Tibial nerve (tissue), 4 donors: ENCODE measurements around the gene SHROOM3. TPM values are rescaled to one million over a fixed set of nuclear protein-coding genes. Genes with fewer than 3 reads are reported as not detected.

Experiments used
- DNase-seq, 2 donors: peaks; one replicate each; pipeline ENCODE4 v3.0.0-alpha.2; 2019; ENCODE audit warnings: low spot score in 2 of 2
- H3K27ac ChIP-seq, 4 donors: fragments of 200-600 bp; sonication (generic) in 3 of 4; one replicate each; pipeline ENCODE4 v1.5.1; 2017 to 2019; ENCODE audit warnings: mild to moderate bottlenecking in 1 of 4
- H3K27me3 ChIP-seq, 2 donors: fragments of 200-600 bp; sonication (generic) in 1 of 2; one replicate each; pipeline versions ENCODE4 v1.5.1 to v1.6.0; 2017 to 2019
- H3K36me3 ChIP-seq, 3 donors: fragments of 200-600 bp; sonication (generic); one replicate each; pipeline ENCODE4 v1.5.1; 2018 to 2019
- H3K4me1 ChIP-seq, 4 donors: fragments of 200-600 bp; sonication (generic) in 3 of 4; one replicate each; pipeline ENCODE4 v1.5.1; 2017 to 2019
- H3K4me3 ChIP-seq, 4 donors: fragments of 200-600 bp; sonication (generic) in 3 of 4; one replicate each; pipeline ENCODE4 v1.5.1; 2017 to 2019; ENCODE audit warnings: mild to moderate bottlenecking in 1 of 4, moderate library complexity in 1 of 4
- H3K9me3 ChIP-seq, 4 donors: fragments of 200-600 bp; sonication (generic) in 3 of 4; one replicate each; pipeline ENCODE4 v1.5.1; 2017 to 2019
- EP300 ChIP-seq, 2 donors: sonication (generic); formaldehyde crosslinking; IDR thresholded peaks; one replicate each; pipeline ENCODE4 v1.6.1; 2017; ENCODE audit warnings: antibody characterized with exemption in 2 of 2, mild to moderate bottlenecking in 1 of 2
- POLR2A ChIP-seq, 2 donors: fragments of 450-650 bp; IDR thresholded peaks; one replicate each; pipeline ENCODE4 v1.6.1; 2017; ENCODE audit warnings: antibody characterized with exemption in 2 of 2, mild to moderate bottlenecking in 2 of 2, moderate library complexity in 2 of 2
- WGBS, 2 donors: methylation state at CpG; one replicate each; pipeline ENCODE4 v1.1.5; 2018; 5-methylcytosine and 5-hydroxymethylcytosine counted together
- total RNA-seq, 4 donors: library from RNA; depleted of rRNA; stranded (reverse); fragments of >200 nt; gene quantifications; one replicate each; pipeline ENCODE4 v1.1.0, GENCODE V29; 2016
- TF ChIP-seq, protein P1 (sequence below), 5 experiments: fragments of 200-600 bp in 3 of 5; fragments of 450-650 bp in 2 of 5; sonication (generic) in 3 of 5; IDR thresholded peaks; one replicate each; pipeline ENCODE4 v1.5.1; 2016 to 2019; ENCODE audit warnings: antibody characterized with exemption in 5 of 5, mild to moderate bottlenecking in 3 of 5, moderate library complexity in 2 of 5

SHROOM3 gene
- total RNA-seq, 4 donors from 2014 or later, result 28.0 to 49.8 (median 37.9) TPM

DNA sequence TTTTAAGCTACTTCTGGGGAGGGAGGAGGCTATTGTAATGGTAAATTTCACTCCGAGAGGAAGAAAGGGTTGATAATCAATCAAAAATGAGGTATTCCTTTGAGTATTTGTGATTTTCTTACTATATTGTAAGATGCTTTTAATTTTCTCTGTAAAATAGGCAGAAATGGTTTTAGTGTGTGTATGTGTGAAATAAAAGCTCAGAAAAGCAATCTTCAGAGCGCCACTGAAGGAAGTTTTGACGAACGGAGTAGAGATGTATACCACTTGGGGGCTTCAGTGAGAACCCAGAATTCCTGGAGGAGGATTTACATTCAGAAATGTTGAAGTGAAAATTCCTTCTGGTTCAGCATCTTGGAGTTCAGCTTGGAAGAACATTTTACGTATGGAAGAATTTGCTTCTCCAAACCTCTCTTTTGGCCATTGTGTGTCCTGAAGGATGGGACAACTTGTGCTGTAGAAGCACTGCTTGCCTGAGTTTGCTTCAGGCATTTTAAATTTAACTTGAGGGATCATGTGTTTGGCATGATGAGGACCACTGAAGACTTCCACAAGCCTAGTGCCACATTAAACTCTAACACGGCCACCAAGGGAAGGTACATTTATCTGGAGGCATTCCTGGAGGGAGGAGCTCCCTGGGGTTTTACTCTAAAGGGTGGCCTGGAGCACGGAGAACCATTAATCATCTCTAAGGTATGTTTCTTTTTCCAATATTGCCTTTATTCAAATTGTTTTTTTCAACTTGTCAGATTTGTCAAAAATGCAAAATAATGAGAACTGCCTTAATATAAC, 695 bp downstream of the SHROOM3 start:
- H3K27ac ChIP-seq, result peak overlapping the region in 2 of 4 donors; percentile 38 to 45
- H3K4me1 ChIP-seq, result peaks cover 0 to 16% (median 0%) of the 10 kb centered on the region in 4 donors
- TF ChIP-seq EP300 (IDR thresholded peaks at IDR 0.05), result no peak
- TF ChIP-seq, protein P1, sequence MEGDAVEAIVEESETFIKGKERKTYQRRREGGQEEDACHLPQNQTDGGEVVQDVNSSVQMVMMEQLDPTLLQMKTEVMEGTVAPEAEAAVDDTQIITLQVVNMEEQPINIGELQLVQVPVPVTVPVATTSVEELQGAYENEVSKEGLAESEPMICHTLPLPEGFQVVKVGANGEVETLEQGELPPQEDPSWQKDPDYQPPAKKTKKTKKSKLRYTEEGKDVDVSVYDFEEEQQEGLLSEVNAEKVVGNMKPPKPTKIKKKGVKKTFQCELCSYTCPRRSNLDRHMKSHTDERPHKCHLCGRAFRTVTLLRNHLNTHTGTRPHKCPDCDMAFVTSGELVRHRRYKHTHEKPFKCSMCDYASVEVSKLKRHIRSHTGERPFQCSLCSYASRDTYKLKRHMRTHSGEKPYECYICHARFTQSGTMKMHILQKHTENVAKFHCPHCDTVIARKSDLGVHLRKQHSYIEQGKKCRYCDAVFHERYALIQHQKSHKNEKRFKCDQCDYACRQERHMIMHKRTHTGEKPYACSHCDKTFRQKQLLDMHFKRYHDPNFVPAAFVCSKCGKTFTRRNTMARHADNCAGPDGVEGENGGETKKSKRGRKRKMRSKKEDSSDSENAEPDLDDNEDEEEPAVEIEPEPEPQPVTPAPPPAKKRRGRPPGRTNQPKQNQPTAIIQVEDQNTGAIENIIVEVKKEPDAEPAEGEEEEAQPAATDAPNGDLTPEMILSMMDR (IDR thresholded peaks at IDR 0.05), result no peak
- no peak for TF ChIP-seq POLR2A (IDR thresholded peaks at IDR 0.05)
- no peaks in the 10 kb centered on the region for H3K36me3 ChIP-seq
- H3K4me3 ChIP-seq, result peak overlapping the region; percentile 1 to 39 (median 17)
- 27 to 41% methylated on average over 7 of the region's 7 CpGs for WGBS, 2 donors
- H3K9me3 ChIP-seq, result no peaks in the 10 kb centered on the region
- H3K27me3 ChIP-seq, result no peaks in the 10 kb centered on the region
- no peak for DNase-seq

DNA sequence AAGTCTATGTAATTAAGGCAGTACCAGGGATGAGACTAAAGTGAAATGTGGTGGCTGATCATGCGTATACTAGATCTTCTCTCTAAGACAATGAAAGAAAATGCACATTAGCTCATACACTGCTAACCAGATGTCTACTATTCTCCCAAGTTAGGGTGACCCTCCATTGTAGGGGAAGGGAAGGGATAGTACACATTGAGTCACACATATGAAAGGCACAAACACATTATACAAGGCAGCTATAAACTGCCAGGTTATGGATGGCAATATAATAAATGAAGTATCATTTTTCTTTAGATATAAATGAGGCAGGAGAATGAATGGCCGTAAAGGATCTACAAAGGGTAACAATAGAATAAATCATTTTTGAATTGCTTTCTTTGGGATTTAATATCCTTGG, 4.5 kb downstream of the SHROOM3 start:
- Histone ChIP-seq H3K27ac (no peak overlapping the region), H3K27me3 (no peaks in the 10 kb centered on the region), H3K4me3 (no peak overlapping the region), H3K36me3 (no peaks in the 10 kb centered on the region), H3K9me3 (no peaks in the 10 kb centered on the region), H3K4me1 (peaks cover 0 to 16% (median 0%) of the 10 kb centered on the region in 4 donors)
- DNase-seq, result no peak
- 96 to 98% methylated on average over 2 of the region's 2 CpGs for WGBS, 2 donors
- TF ChIP-seq EP300 (IDR thresholded peaks at IDR 0.05) (no peak), POLR2A (IDR thresholded peaks at IDR 0.05) (no peak)
- TF ChIP-seq, protein P1 (IDR thresholded peaks at IDR 0.05), result no peak

DNA sequence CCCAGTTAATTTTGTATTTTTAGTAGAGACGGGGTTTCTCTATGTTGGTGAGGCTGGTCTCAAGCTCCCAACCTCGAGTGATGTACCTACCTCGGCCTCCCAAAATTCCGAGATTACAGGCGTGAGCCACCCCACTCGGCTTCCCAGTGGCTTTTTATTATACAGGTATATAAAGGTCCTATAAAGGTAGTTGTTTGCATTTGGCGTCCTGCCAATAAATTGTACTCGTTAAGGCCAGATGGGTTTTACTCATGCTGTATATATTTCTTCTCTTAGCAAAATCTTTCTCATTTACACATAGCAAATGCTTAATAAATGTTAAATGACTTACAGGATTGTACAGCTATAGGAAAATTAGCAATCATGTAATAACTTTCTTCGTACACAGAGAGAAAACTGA, 6.9 kb downstream of the SHROOM3 start:
- TF ChIP-seq, protein P1 (IDR thresholded peaks at IDR 0.05), result no peak
- TF ChIP-seq EP300 (IDR thresholded peaks at IDR 0.05) (no peak), POLR2A (IDR thresholded peaks at IDR 0.05) (no peak)
- Histone ChIP-seq H3K4me1 (peaks cover 0 to 3% (median 0%) of the 10 kb centered on the region in 4 donors), H3K27me3 (no peaks in the 10 kb centered on the region), H3K36me3 (no peaks in the 10 kb centered on the region), H3K27ac (no peak overlapping the region), H3K4me3 (no peak overlapping the region), H3K9me3 (no peaks in the 10 kb centered on the region)
- DNase-seq, result no peak
- 88 to 91% methylated on average over 9 of the region's 9 CpGs for WGBS, 2 donors

DNA sequence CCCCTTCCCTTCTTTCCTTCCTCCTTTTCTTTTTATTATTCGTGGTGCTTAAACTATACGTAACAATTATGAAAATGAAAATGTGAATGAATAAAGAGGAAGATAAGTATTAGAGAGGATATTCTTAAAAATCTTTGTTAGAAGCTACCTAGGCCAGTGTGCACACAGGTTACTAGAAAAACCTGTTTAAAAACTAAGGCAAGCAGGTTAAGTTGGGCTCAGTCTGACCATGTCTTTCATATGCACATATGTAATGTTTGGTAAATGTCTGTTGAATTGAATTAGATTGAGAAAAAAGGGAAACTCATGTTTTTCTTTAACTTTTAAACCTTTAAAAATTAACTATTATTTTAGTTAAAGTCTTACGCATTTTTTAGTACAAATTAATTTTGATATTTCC, 7.8 kb downstream of the SHROOM3 start:
- no peaks in the 10 kb centered on the region for H3K9me3 ChIP-seq
- WGBS, 2 donors, result 87 to 93% methylated on average over 3 of the region's 3 CpGs
- no peaks in the 10 kb centered on the region for H3K27me3 ChIP-seq
- H3K4me1 ChIP-seq, result peaks cover 0 to 13% (median 4%) of the 10 kb centered on the region in 4 donors
- DNase-seq, result no peak
- H3K27ac ChIP-seq, result no peak overlapping the region
- no peaks in the 10 kb centered on the region for H3K36me3 ChIP-seq
- H3K4me3 ChIP-seq, result no peak overlapping the region
- TF ChIP-seq EP300 (IDR thresholded peaks at IDR 0.05), result no peak
- TF ChIP-seq POLR2A (IDR thresholded peaks at IDR 0.05), result no peak
- TF ChIP-seq, protein P1 (IDR thresholded peaks at IDR 0.05), result no peak

DNA sequence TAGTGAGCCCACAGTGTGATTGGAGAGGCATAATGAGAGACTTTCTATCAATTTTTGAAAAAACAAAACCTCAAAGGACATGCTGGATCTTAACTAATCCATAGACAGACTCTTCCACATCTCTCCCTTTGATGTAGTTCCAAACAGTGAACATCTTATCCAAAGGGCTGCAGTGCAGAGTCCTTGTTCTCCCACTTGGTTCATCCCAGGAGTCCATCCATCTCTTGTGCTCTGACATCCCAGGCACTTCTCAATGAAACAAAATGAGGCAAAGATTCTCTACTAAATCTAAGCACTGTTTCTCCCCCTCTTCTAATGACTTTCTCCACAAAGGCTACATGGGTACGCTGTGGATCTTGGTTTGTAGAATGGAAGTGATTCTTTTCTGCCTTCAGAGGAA, 8.3 kb downstream of the SHROOM3 start:
- peaks cover 0 to 18% (median 7%) of the 10 kb centered on the region in 4 donors for H3K4me1 ChIP-seq
- DNase-seq, result no peak
- no peaks in the 10 kb centered on the region for H3K9me3 ChIP-seq
- WGBS, 2 donors, result 84 to 100% methylated on average over 1 of the region's 1 CpG
- H3K4me3 ChIP-seq, result no peak overlapping the region
- TF ChIP-seq, protein P1 (IDR thresholded peaks at IDR 0.05), result no peak
- TF ChIP-seq POLR2A (IDR thresholded peaks at IDR 0.05) (no peak), EP300 (IDR thresholded peaks at IDR 0.05) (no peak)
- no peak overlapping the region for H3K27ac ChIP-seq
- H3K27me3 ChIP-seq, result no peaks in the 10 kb centered on the region
- no peaks in the 10 kb centered on the region for H3K36me3 ChIP-seq
